ENCODE results near the gene FNIP2. TPM values are rescaled to one million over a fixed set of nuclear protein-coding genes. Genes with fewer than 3 reads are reported as not detected.
"Not testable (repeated sequence)": the region's sequence is repeated elsewhere in the genome, so short reads cannot be mapped to it uniquely, and the experiment has no call there.

Gene FNIP2
- total RNA-seq, 2 experiments from 2014 or later, result 0.09 to 1.0 TPM

- CTCF ChIA-PET (ENCODE audit: unreplicated experiment), result no interaction called here
- Histone ChIP-seq H3K27ac (ENCODE audit: low read depth, low read length, poor library complexity, severe bottlenecking) (no peak overlapping the region), H2AFZ (ENCODE audit: low read length) (no peak overlapping the region), H3K4me1 (ENCODE audit: insufficient read depth, low read length, poor library complexity, severe bottlenecking) (no peaks in the 10 kb centered on the region), H3K9me2 (ENCODE audit: insufficient read depth, low read length) (no peaks in the 10 kb centered on the region), H3K4me2 (ENCODE audit: low read length) (no peak overlapping the region), H3K9me3 (ENCODE audit: low read length) (no peaks in the 10 kb centered on the region), H3K4me3 (ENCODE audit: low read depth, low read length, poor library complexity, severe bottlenecking) (no peak overlapping the region), H3K36me3 (ENCODE audit: insufficient read depth, low read length) (no peaks in the 10 kb centered on the region), H4K20me1 (ENCODE audit: insufficient read depth, low read length) (no peaks in the 10 kb centered on the region), H3K79me2 (ENCODE audit: insufficient read depth, low read depth, low read length) (no peaks in the 10 kb centered on the region)
- no TSS peak for BruUV-seq (replicated peaks)
- DNase-seq (ENCODE audit: low spot score), result no peak
- POLR2A ChIA-PET, result interaction anchor here (1.0 kb wide), 1 partner anchor 21 kb away, joined by 3 read pairs; no protein-coding TSS in a partner anchor
- TF ChIP-seq, protein P1, sequence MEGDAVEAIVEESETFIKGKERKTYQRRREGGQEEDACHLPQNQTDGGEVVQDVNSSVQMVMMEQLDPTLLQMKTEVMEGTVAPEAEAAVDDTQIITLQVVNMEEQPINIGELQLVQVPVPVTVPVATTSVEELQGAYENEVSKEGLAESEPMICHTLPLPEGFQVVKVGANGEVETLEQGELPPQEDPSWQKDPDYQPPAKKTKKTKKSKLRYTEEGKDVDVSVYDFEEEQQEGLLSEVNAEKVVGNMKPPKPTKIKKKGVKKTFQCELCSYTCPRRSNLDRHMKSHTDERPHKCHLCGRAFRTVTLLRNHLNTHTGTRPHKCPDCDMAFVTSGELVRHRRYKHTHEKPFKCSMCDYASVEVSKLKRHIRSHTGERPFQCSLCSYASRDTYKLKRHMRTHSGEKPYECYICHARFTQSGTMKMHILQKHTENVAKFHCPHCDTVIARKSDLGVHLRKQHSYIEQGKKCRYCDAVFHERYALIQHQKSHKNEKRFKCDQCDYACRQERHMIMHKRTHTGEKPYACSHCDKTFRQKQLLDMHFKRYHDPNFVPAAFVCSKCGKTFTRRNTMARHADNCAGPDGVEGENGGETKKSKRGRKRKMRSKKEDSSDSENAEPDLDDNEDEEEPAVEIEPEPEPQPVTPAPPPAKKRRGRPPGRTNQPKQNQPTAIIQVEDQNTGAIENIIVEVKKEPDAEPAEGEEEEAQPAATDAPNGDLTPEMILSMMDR (conservative IDR thresholded peaks at IDR 0.05; ENCODE audit: low read length), result no peak
- TF ChIP-seq EZH2phosphoT487 (IDR thresholded peaks at IDR 0.05; ENCODE audit: borderline replicate concordance, low read depth, low read length), result no peak
- intact Hi-C loops (cut with micrococcal nuclease; ENCODE audit: unreplicated experiment), result no loop called here
These were observed 14.2 kb upstream of the FNIP2 start for GRCh38 chr4:158754385-158755180.

DNA sequence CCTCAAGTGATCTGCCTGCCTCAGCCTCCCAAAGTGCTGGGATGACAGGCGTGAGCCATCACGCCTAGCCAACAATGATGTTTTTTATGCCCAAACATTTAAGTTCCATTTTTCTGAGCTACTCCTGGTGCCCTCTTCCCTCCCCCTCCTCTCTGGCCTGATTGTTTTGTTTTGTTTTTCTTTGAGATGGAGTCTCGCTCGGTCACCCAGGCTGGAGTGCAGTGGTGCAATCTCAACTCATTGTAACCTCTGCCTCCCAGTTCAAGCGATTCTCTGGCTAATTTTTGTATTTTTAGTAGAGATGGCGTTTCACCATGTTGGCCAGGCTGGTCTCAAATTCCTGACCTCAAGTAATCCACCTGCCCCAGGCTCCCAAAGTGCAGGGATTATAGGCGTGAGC lies 13.0 kb upstream of the FNIP2 start:
- H3K9me3 ChIP-seq (ENCODE audit: low read length); H2AFZ ChIP-seq (ENCODE audit: low read length); H3K9me2 ChIP-seq (ENCODE audit: insufficient read depth, low read length); H3K27ac ChIP-seq (ENCODE audit: low read depth, low read length, poor library complexity, severe bottlenecking); CTCF ChIA-PET (ENCODE audit: unreplicated experiment); H3K79me2 ChIP-seq (ENCODE audit: insufficient read depth, low read depth, low read length); H3K4me2 ChIP-seq (ENCODE audit: low read length); H3K4me1 ChIP-seq (ENCODE audit: insufficient read depth, low read length, poor library complexity, severe bottlenecking); BruUV-seq (replicated peaks); H4K20me1 ChIP-seq (ENCODE audit: insufficient read depth, low read length); intact Hi-C loops (cut with micrococcal nuclease; ENCODE audit: unreplicated experiment); DNase-seq (ENCODE audit: low spot score); H3K36me3 ChIP-seq (ENCODE audit: insufficient read depth, low read length); H3K4me3 ChIP-seq (ENCODE audit: low read depth, low read length, poor library complexity, severe bottlenecking): not testable (repeated sequence)
- POLR2A ChIA-PET, result interaction anchor here (0.7 kb wide), 1 partner anchor 50 kb away, joined by 4 read pairs; no protein-coding TSS in a partner anchor

- ChIA-PET POLR2A (interaction anchor here (0.6 kb wide), 1 partner anchor 450 kb away, joined by 3 read pairs; no protein-coding TSS in a partner anchor), CTCF (ENCODE audit: unreplicated experiment) (no interaction called here)
- Histone ChIP-seq H4K20me1 (ENCODE audit: insufficient read depth, low read length) (no peaks in the 10 kb centered on the region), H3K79me2 (ENCODE audit: insufficient read depth, low read depth, low read length) (no peaks in the 10 kb centered on the region), H3K9me3 (ENCODE audit: low read length) (no peaks in the 10 kb centered on the region), H3K4me2 (ENCODE audit: low read length) (no peak overlapping the region), H3K4me1 (ENCODE audit: insufficient read depth, low read length, poor library complexity, severe bottlenecking) (no peaks in the 10 kb centered on the region), H3K36me3 (ENCODE audit: insufficient read depth, low read length) (no peaks in the 10 kb centered on the region), H3K27ac (ENCODE audit: low read depth, low read length, poor library complexity, severe bottlenecking) (no peak overlapping the region), H2AFZ (ENCODE audit: low read length) (no peak overlapping the region), H3K4me3 (ENCODE audit: low read depth, low read length, poor library complexity, severe bottlenecking) (no peak overlapping the region), H3K9me2 (ENCODE audit: insufficient read depth, low read length) (no peaks in the 10 kb centered on the region)
- intact Hi-C loops (cut with micrococcal nuclease; ENCODE audit: unreplicated experiment), result no loop called here
- BruUV-seq (replicated peaks), result no TSS peak
- TF ChIP-seq EZH2phosphoT487 (IDR thresholded peaks at IDR 0.05; ENCODE audit: borderline replicate concordance, low read depth, low read length), result no peak
- TF ChIP-seq, protein P1 (conservative IDR thresholded peaks at IDR 0.05; ENCODE audit: low read length), result no peak
- DNase-seq (ENCODE audit: low spot score), result no peak
These were observed 12.2 kb upstream of the FNIP2 start for GRCh38 chr4:158756588-158756987.

Data from OCI-LY7 (cell line).